Tibial nerve (tissue), 4 donors: ENCODE results near the gene C1orf116.

Source experiments
- CTCF ChIP-seq, 5 experiments: fragments of 200-600 bp in 3 of 5; fragments of 450-650 bp in 2 of 5; sonication (generic) in 3 of 5; IDR thresholded peaks; one replicate each; pipeline ENCODE4 v1.5.1; 2016 to 2019; ENCODE audit warnings: antibody characterized with exemption in 5 of 5, mild to moderate bottlenecking in 3 of 5, moderate library complexity in 2 of 5
- EP300 ChIP-seq, 2 donors: sonication (generic); formaldehyde crosslinking; IDR thresholded peaks; one replicate each; pipeline ENCODE4 v1.6.1; 2017; ENCODE audit warnings: antibody characterized with exemption in 2 of 2, mild to moderate bottlenecking in 1 of 2
- POLR2A ChIP-seq, 2 donors: fragments of 450-650 bp; IDR thresholded peaks; one replicate each; pipeline ENCODE4 v1.6.1; 2017; ENCODE audit warnings: antibody characterized with exemption in 2 of 2, mild to moderate bottlenecking in 2 of 2, moderate library complexity in 2 of 2

GRCh38 chr1:206969090-206969489 lies 63.5 kb downstream of the C1orf116 start:
- TF ChIP-seq CTCF (IDR thresholded peaks at IDR 0.05) (no peak), POLR2A (IDR thresholded peaks at IDR 0.05) (no peak), EP300 (IDR thresholded peaks at IDR 0.05) (no peak)
